Trophoblast cell (in vitro differentiated cells and primary cell): ENCODE results near the gene PPIB.
"Not testable (repeated sequence)": the region's sequence is repeated elsewhere in the genome, so short reads cannot be mapped to it uniquely, and the experiment has no call there.

ENCODE experiments used
- DNase-seq, 2 donors: peaks; one replicate each; pipeline ENCODE4 v3.0.0-alpha.2; 2016
- H2AFZ ChIP-seq: 2 replicates; pipeline ENCODE4 v1.6.1; 2013; ENCODE audit warnings: low read length, moderate library complexity, mild to moderate bottlenecking; ENCODE audit not compliant: insufficient read depth, poor library complexity
- H2AK5ac ChIP-seq: 2 replicates; pipeline ENCODE4 v1.6.1; 2013; ENCODE audit warnings: mild to moderate bottlenecking, low read length
- H2BK120ac ChIP-seq: 2 replicates; pipeline ENCODE4 v1.6.1; 2013; ENCODE audit warnings: low read length, mild to moderate bottlenecking, moderate library complexity; ENCODE audit not compliant: insufficient read depth, poor library complexity
- H2BK12ac ChIP-seq: 2 replicates; pipeline ENCODE4 v1.6.1; 2013; ENCODE audit warnings: mild to moderate bottlenecking, low read length, moderate library complexity
- H2BK5ac ChIP-seq: 2 replicates; pipeline ENCODE4 v1.6.1; 2013; ENCODE audit warnings: low read length, low read depth, moderate library complexity, mild to moderate bottlenecking; ENCODE audit not compliant: poor library complexity
- H3K14ac ChIP-seq: 2 replicates; pipeline ENCODE4 v1.6.1; 2013; ENCODE audit warnings: mild to moderate bottlenecking, low read length
- H3K18ac ChIP-seq: 2 replicates; pipeline ENCODE4 v1.6.1; 2013; ENCODE audit warnings: mild to moderate bottlenecking, low read length
- H3K23ac ChIP-seq: 2 replicates; pipeline ENCODE4 v1.6.1; 2013; ENCODE audit warnings: low read length
- H3K27ac ChIP-seq: 2 replicates; pipeline ENCODE4 v1.5.1; 2013; ENCODE audit warnings: low read depth, mild to moderate bottlenecking, inconsistent platforms, low read length, moderate library complexity
- H3K27me3 ChIP-seq: 2 replicates; pipeline ENCODE4 v1.6.1; 2013; ENCODE audit warnings: inconsistent platforms, mild to moderate bottlenecking, low read length, moderate library complexity; ENCODE audit not compliant: insufficient read depth
- H3K36me3 ChIP-seq, 2 experiments: 1 replicate in 1 of 2; 2 replicates in 1 of 2; pipeline ENCODE4 v1.6.1; 2013; ENCODE audit warnings: low read length in 2 of 2, mild to moderate bottlenecking in 2 of 2, moderate library complexity in 1 of 2; ENCODE audit not compliant: insufficient read depth in 2 of 2, control insufficient read depth in 1 of 2
- H3K4ac ChIP-seq: 2 replicates; pipeline ENCODE4 v1.6.1; 2013; ENCODE audit warnings: low read depth, mild to moderate bottlenecking, low read length, moderate library complexity
- H3K4me1 ChIP-seq, 2 experiments: 1 replicate in 1 of 2; 2 replicates in 1 of 2; pipeline ENCODE4 v1.6.1; 2013; ENCODE audit warnings: low read length in 2 of 2, mild to moderate bottlenecking in 2 of 2, moderate library complexity in 1 of 2; ENCODE audit not compliant: insufficient read depth in 2 of 2, control insufficient read depth in 1 of 2
- H3K4me2 ChIP-seq: 2 replicates; pipeline ENCODE4 v1.6.1; 2013; ENCODE audit warnings: inconsistent platforms, mild to moderate bottlenecking, low read length, moderate library complexity
- H3K4me3 ChIP-seq: 2 replicates; pipeline ENCODE4 v1.5.1; 2013; ENCODE audit warnings: mild to moderate bottlenecking, low read depth, low read length, inconsistent platforms
- H3K79me1 ChIP-seq: one replicate; pipeline ENCODE4 v1.6.1; 2013; ENCODE audit warnings: low read length
- H3K79me2 ChIP-seq: 2 replicates; pipeline ENCODE4 v1.6.1; 2013; ENCODE audit warnings: low read length, mild to moderate bottlenecking; ENCODE audit not compliant: control insufficient read depth, insufficient read depth, poor library complexity
- H3K9ac ChIP-seq: 2 replicates; pipeline ENCODE4 v1.6.1; 2013; ENCODE audit warnings: mild to moderate bottlenecking, low read length
- H3K9me3 ChIP-seq: 2 replicates; pipeline ENCODE4 v1.6.1; 2013; ENCODE audit warnings: low read depth, mild to moderate bottlenecking, control low read depth, inconsistent platforms, low read length; ENCODE audit not compliant: insufficient read depth
- H4K12ac ChIP-seq: 2 replicates; pipeline ENCODE4 v1.6.1; 2013; ENCODE audit warnings: low read depth, mild to moderate bottlenecking, low read length, moderate library complexity
- H4K8ac ChIP-seq: 2 replicates; pipeline ENCODE4 v1.6.1; 2013; ENCODE audit warnings: low read depth, mild to moderate bottlenecking, low read length, moderate library complexity
- H4K91ac ChIP-seq: one replicate; pipeline ENCODE4 v1.6.1; 2013; ENCODE audit warnings: low read depth, mild to moderate bottlenecking, low read length, moderate library complexity
- WGBS: extraction: QIAGEN DNeasy Blood & Tissue Kit; methylation state at CpG from one replicate; pipeline ENCODE4 v1.1.7; 2013; ENCODE audit warnings: missing lambda C conversion rate; ENCODE audit not compliant: insufficient read length, insufficient coverage; ENCODE audit errors: extremely low coverage; 5-methylcytosine and 5-hydroxymethylcytosine counted together

PPIB gene

DNA sequence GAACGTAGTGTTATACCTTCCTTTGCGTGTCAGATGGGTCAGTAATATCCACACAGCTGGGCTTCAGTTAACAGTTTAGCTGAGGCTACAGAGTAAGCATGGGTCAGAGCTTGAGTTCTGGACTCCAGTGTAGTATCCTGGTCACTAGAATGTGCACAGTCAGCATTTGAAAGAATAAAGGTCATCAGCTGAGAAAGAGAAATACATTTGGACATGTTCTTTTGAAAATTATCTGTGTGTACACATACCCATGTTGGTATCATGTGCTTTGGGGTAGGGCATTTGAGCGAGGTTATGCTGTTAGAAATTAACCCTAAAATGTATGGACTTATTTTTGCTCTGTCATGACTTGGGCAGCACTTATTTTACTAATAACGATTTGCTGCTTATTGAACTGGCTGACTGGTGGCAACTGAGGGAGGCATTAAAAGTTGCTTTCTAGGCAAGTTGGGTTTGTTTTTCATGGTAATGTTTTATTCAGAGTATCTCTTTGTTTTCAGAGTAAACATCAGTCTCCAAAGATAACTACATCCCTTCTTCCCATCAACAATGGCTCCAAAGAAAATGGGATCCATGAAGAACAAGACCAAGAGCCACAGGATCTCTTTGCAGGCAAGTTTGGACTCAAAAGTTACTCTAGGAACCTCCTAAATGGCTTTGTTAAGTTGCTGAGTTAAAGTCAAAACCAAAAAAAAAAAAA lies 50.6 kb downstream of the PPIB start:
- peaks cover 1% of the 10 kb centered on the region for H3K79me2 ChIP-seq
- DNase-seq: no peak
- H2AFZ ChIP-seq: no peak overlapping the region
- H2AK5ac ChIP-seq: no peak overlapping the region
- H3K27ac ChIP-seq: no peak overlapping the region
- H3K9ac ChIP-seq: no peak overlapping the region
- peaks cover 7 to 8% of the 10 kb centered on the region in 2 experiments for H3K36me3 ChIP-seq
- no peak overlapping the region for H3K4me3 ChIP-seq
- H2BK5ac ChIP-seq: no peak overlapping the region
- no peak overlapping the region for H3K23ac ChIP-seq
- no peaks in the 10 kb centered on the region for H3K9me3 ChIP-seq
- no peak overlapping the region for H3K14ac ChIP-seq
- no peak overlapping the region for H2BK12ac ChIP-seq
- H4K12ac ChIP-seq: no peak overlapping the region
- H4K91ac ChIP-seq: no peak overlapping the region
- no peak overlapping the region for H3K18ac ChIP-seq
- no peaks in the 10 kb centered on the region for H3K79me1 ChIP-seq
- no peak overlapping the region for H3K4me2 ChIP-seq
- no peak overlapping the region for H2BK120ac ChIP-seq
- H4K8ac ChIP-seq: no peak overlapping the region
- WGBS: no CpG with 5 or more reads among the region's 4 CpGs
- H3K4ac ChIP-seq: no peak overlapping the region
- H3K27me3 ChIP-seq: no peaks in the 10 kb centered on the region
- H3K4me1 ChIP-seq: peaks cover 5% of the 10 kb centered on the region in 2 experiments

GRCh38 chr15:64111679-64112050 lies 51.2 kb downstream of the PPIB start:
- H3K18ac ChIP-seq: no peak overlapping the region
- WGBS: no CpG with 5 or more reads among the region's 3 CpGs
- no peaks in the 10 kb centered on the region for H3K9me3 ChIP-seq
- no peak overlapping the region for H2AK5ac ChIP-seq
- no peak overlapping the region for H2BK12ac ChIP-seq
- H3K79me1 ChIP-seq: no peaks in the 10 kb centered on the region
- no peak overlapping the region for H3K4ac ChIP-seq
- H2BK120ac ChIP-seq: no peak overlapping the region
- no peak overlapping the region for H3K23ac ChIP-seq
- peaks cover 6 to 7% of the 10 kb centered on the region in 2 experiments for H3K36me3 ChIP-seq
- H3K4me2 ChIP-seq: no peak overlapping the region
- H2AFZ ChIP-seq: peak overlapping the region; percentile 60
- H4K91ac ChIP-seq: no peak overlapping the region
- H2BK5ac ChIP-seq: no peak overlapping the region
- H3K4me3 ChIP-seq: no peak overlapping the region
- peaks cover 5% of the 10 kb centered on the region in 2 experiments for H3K4me1 ChIP-seq
- H4K12ac ChIP-seq: no peak overlapping the region
- H3K27me3 ChIP-seq: no peaks in the 10 kb centered on the region
- H4K8ac ChIP-seq: no peak overlapping the region
- H3K27ac ChIP-seq: no peak overlapping the region
- no peak overlapping the region for H3K9ac ChIP-seq
- H3K14ac ChIP-seq: peak overlapping the region; percentile 11
- H3K79me2 ChIP-seq: peaks cover 1% of the 10 kb centered on the region
- DNase-seq: peak in 1 of 2 donors; percentile 27

DNA sequence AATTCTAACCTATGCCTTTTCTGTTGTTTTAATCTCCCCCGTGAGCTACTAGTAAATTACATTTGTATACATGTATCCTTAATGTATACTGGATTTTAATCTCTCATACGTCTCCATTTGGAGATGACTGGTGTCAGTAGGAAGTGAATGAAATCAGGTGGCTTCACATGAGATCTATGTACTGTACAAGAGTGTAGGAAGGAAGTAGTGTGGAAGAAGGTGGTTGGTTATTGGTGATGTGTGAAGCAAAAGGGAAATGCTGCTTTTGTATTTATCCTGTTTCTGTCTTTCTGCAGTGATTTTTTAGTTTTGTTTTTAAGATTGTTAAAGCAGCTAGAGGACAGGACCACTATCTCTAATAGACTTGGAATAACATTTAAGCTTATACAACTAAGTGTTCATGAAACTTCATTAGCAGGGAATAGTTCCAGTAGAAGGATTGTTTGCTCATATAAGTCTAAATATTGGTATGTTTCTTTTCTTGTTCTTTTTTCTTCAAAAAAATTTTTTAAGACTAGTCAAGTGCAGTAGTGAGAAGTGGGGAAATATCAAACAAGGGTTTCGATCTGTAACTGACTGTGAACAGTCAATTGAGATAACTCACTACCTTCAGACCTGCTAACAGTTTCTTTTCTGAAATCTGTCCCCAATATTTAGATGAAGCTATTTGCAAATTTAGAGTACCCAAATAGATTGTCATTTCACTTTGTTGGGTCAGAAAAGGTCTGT lies 51.7 kb downstream of the PPIB start:
- Histone ChIP-seq H3K79me1 (no peaks in the 10 kb centered on the region), H2BK120ac (no peak overlapping the region), H3K4me3 (no peak overlapping the region), H2AFZ (no peak overlapping the region), H4K91ac (no peak overlapping the region), H2BK12ac (no peak overlapping the region), H3K9me3 (no peaks in the 10 kb centered on the region), H2BK5ac (no peak overlapping the region), H3K9ac (no peak overlapping the region), H3K23ac (no peak overlapping the region), H4K12ac (no peak overlapping the region), H3K4ac (no peak overlapping the region), H3K18ac (no peak overlapping the region), H3K4me2 (no peak overlapping the region), H3K4me1 (peaks cover 5% of the 10 kb centered on the region in 2 experiments), H2AK5ac (no peak overlapping the region), H3K27me3 (no peaks in the 10 kb centered on the region), H3K36me3 (peaks cover 6% of the 10 kb centered on the region in 2 experiments), H3K79me2 (peaks cover 1% of the 10 kb centered on the region), H3K27ac (no peak overlapping the region), H3K14ac (no peak overlapping the region), H4K8ac (no peak overlapping the region)
- DNase-seq: no peak
- no CpG with 5 or more reads among the region's 3 CpGs for WGBS

DNA sequence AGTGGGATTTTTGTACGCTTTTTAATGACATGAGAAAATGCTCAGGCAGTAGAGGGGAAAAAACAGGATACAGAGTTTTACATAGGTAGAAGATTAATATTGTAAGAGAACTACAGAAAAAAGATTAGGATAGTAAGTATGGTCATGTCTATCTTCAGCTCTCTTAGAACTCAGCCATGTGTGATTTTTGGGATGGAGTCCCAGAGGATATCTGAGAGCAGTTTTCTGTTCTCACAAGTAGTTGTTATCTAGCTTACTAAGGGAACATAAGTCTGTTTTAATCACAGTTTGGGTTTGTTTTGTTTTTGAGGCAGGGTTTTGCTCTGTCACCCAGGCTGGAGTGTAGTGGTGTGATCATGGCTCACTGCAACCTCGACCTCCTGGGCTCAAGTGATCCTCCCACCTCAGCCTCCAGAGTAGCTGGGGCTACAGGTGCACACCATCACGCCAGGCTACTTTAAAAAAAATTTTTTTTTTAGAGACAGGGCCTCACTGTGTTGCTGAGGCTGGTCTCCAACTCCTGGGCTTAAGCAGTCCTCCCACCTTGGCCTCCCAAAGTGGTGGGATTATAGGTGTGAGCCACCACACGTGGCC lies 52.6 kb downstream of the PPIB start:
- not testable (repeated sequence) for H3K36me3 ChIP-seq, H2BK120ac ChIP-seq, H3K4me2 ChIP-seq, H2BK5ac ChIP-seq, H4K12ac ChIP-seq, H2AK5ac ChIP-seq, H3K27me3 ChIP-seq, H3K27ac ChIP-seq, H4K91ac ChIP-seq, H2AFZ ChIP-seq, H3K4ac ChIP-seq, H3K79me1 ChIP-seq, H3K4me3 ChIP-seq, H3K18ac ChIP-seq, H3K79me2 ChIP-seq, H2BK12ac ChIP-seq, H3K4me1 ChIP-seq, DNase-seq, H3K14ac ChIP-seq, H3K23ac ChIP-seq, H3K9ac ChIP-seq, H3K9me3 ChIP-seq, H4K8ac ChIP-seq
- no CpG with 5 or more reads among the region's 4 CpGs for WGBS
